Neuron (in vitro differentiated cells): ENCODE data around the gene KAZALD1.

Experiments used
- H2AFZ ChIP-seq: one replicate; pipeline ENCODE4 v1.6.1; 2013; ENCODE audit warnings: low read depth, mild to moderate bottlenecking, inconsistent platforms, low read length, moderate library complexity
- H3K27me3 ChIP-seq: one replicate; pipeline ENCODE4 v1.6.1; 2013; ENCODE audit warnings: low read length; ENCODE audit not compliant: insufficient read depth
- H3K36me3 ChIP-seq: one replicate; pipeline ENCODE4 v1.6.1; 2013; ENCODE audit warnings: low read length; ENCODE audit not compliant: insufficient read depth
- H3K4me1 ChIP-seq: one replicate; pipeline ENCODE4 v1.6.1; 2013; ENCODE audit warnings: low read length; ENCODE audit not compliant: insufficient read depth
- H3K4me3 ChIP-seq: 2 replicates; pipeline ENCODE4 v1.5.1; 2013; ENCODE audit warnings: mild to moderate bottlenecking, low read length, moderate library complexity
- H3K9me3 ChIP-seq: one replicate; pipeline ENCODE4 v1.6.1; 2013; ENCODE audit warnings: low read length

Gene KAZALD1

DNA sequence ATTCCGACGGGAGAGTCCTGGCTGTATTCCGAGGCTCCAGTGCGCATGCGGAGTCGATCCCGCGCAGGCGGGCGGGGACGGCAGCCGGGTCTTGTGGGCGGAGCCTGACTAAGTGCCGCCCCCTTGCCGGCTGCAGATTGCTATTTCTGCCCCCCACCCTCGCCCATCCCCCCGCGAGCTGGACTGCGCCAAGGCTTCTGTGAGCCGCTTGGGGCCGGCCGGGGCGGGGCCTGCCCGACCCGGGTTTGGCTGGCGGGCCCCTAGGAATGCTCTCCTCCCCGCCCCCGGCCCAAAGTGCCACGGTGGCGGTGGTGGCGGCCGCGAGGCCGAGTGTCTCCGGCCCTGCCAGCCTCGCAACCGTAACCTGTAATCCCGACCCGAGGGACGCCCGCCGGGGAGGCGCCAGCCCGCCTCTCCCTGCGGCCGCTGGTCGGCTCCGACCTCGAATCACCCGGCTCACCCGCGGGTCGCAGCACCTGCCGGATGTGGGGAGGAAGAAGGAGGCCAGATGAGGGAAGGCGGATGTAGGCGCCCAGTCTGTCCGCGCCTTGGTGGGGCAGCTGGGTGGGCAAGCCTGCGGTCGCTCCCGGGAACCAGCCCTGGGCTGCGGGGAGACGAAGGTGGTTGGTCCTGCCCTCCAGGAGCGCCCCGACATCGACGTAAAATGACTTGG lies 702 bp upstream of the KAZALD1 start:
- no peaks in the 10 kb centered on the region for H3K36me3 ChIP-seq
- peaks cover 29% of the 10 kb centered on the region for H3K27me3 ChIP-seq
- no peaks in the 10 kb centered on the region for H3K9me3 ChIP-seq
- peak overlapping the region; percentile 89 for H2AFZ ChIP-seq
- H3K4me1 ChIP-seq = peaks cover 28% of the 10 kb centered on the region
- H3K4me3 ChIP-seq = peak overlapping the region; percentile 96

- Histone ChIP-seq H3K36me3 (no peaks in the 10 kb centered on the region), H3K4me1 (peaks cover 39% of the 10 kb centered on the region), H2AFZ (peak overlapping the region; percentile 89), H3K27me3 (peaks cover 42% of the 10 kb centered on the region), H3K4me3 (peak overlapping the region; percentile 96), H3K9me3 (no peaks in the 10 kb centered on the region)
These were observed 652 bp downstream of the KAZALD1 start for GRCh38 chr10:101062232-101063049.

- Histone ChIP-seq H3K36me3 (no peaks in the 10 kb centered on the region), H3K27me3 (peaks cover 43% of the 10 kb centered on the region), H3K4me1 (peaks cover 43% of the 10 kb centered on the region), H3K4me3 (no peak overlapping the region), H3K9me3 (no peaks in the 10 kb centered on the region), H2AFZ (no peak overlapping the region)
These were observed 1.3 kb downstream of the KAZALD1 start for GRCh38 chr10:101063050-101063525.

- Histone ChIP-seq H3K9me3 (no peaks in the 10 kb centered on the region), H2AFZ (no peak overlapping the region), H3K36me3 (no peaks in the 10 kb centered on the region), H3K4me1 (peaks cover 43% of the 10 kb centered on the region), H3K4me3 (no peak overlapping the region), H3K27me3 (peaks cover 43% of the 10 kb centered on the region)
These were observed 2.0 kb downstream of the KAZALD1 start for GRCh38 chr10:101063548-101064414.

GRCh38 chr10:101064415-101065030 lies 2.7 kb downstream of the KAZALD1 start:
- Histone ChIP-seq H3K36me3 (no peaks in the 10 kb centered on the region), H3K27me3 (peaks cover 48% of the 10 kb centered on the region), H2AFZ (no peak overlapping the region), H3K4me1 (peaks cover 39% of the 10 kb centered on the region), H3K9me3 (no peaks in the 10 kb centered on the region), H3K4me3 (no peak overlapping the region)

GRCh38 chr10:101065481-101066145 lies 3.8 kb downstream of the KAZALD1 start:
- peaks cover 34% of the 10 kb centered on the region for H3K4me1 ChIP-seq
- no peak overlapping the region for H2AFZ ChIP-seq
- H3K36me3 ChIP-seq = no peaks in the 10 kb centered on the region
- no peak overlapping the region for H3K4me3 ChIP-seq
- no peaks in the 10 kb centered on the region for H3K9me3 ChIP-seq
- H3K27me3 ChIP-seq = peaks cover 58% of the 10 kb centered on the region

GRCh38 chr10:101066146-101066895 lies 4.5 kb downstream of the KAZALD1 start:
- peaks cover 34% of the 10 kb centered on the region for H3K4me1 ChIP-seq
- H3K36me3 ChIP-seq = no peaks in the 10 kb centered on the region
- H3K9me3 ChIP-seq = no peaks in the 10 kb centered on the region
- H3K4me3 ChIP-seq = peak overlapping the region; percentile 15
- H3K27me3 ChIP-seq = peaks cover 64% of the 10 kb centered on the region
- peak overlapping the region; percentile 18 for H2AFZ ChIP-seq

- peak overlapping the region; percentile 44 for H3K4me3 ChIP-seq
- H3K9me3 ChIP-seq = no peaks in the 10 kb centered on the region
- H3K27me3 ChIP-seq = peaks cover 70% of the 10 kb centered on the region
- no peaks in the 10 kb centered on the region for H3K36me3 ChIP-seq
- peak overlapping the region; percentile 93 for H2AFZ ChIP-seq
- H3K4me1 ChIP-seq = peaks cover 31% of the 10 kb centered on the region
These were observed 5.1 kb downstream of the KAZALD1 start for GRCh38 chr10:101066896-101067355.

GRCh38 chr10:101067356-101068083 lies 5.7 kb downstream of the KAZALD1 start:
- Histone ChIP-seq H3K4me3 (peak overlapping the region; percentile 44), H3K9me3 (no peaks in the 10 kb centered on the region), H3K27me3 (peaks cover 76% of the 10 kb centered on the region), H2AFZ (peak overlapping the region; percentile 93), H3K4me1 (peaks cover 26% of the 10 kb centered on the region), H3K36me3 (no peaks in the 10 kb centered on the region)

GRCh38 chr10:101069441-101069840 lies 7.7 kb downstream of the KAZALD1 start:
- H3K4me3 ChIP-seq = no peak overlapping the region
- peaks cover 80% of the 10 kb centered on the region for H3K27me3 ChIP-seq
- peaks cover 18% of the 10 kb centered on the region for H3K4me1 ChIP-seq
- no peaks in the 10 kb centered on the region for H3K9me3 ChIP-seq
- no peaks in the 10 kb centered on the region for H3K36me3 ChIP-seq
- H2AFZ ChIP-seq = no peak overlapping the region

DNA sequence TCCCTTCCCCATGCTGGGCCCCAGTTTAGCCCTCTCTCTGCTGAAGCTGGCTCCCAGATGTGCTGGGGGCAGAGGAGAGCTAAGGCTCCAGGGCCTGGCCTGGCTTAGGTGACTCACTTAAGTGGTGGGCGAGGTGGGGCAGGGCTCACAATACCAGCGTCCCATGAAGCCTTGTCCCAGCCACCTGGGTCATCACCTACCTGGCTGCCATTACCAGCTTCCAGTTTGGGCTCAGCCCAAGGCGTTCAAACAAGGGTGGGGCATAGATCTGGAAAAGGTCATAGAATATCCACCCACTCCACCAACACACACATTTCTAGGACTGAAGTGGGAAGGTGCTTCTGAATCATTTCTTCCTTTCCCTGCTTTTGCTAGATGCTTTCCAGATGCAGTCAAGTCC lies 8.3 kb downstream of the KAZALD1 start:
- Histone ChIP-seq H3K9me3 (no peaks in the 10 kb centered on the region), H3K4me3 (no peak overlapping the region), H3K36me3 (no peaks in the 10 kb centered on the region), H2AFZ (no peak overlapping the region), H3K4me1 (peaks cover 18% of the 10 kb centered on the region), H3K27me3 (peaks cover 78% of the 10 kb centered on the region)
